Cerebellar cortex (tissue), 1 donor: ENCODE measurements around the gene FANCG.
A peak's percentile ranks its signal among the peaks of the same experiment; 100 is the strongest.

Source experiments
- DNase-seq: peaks from one replicate; pipeline ENCODE4 v3.0.0-alpha.2; 2015; ENCODE audit warnings: low spot score

The FANCG gene

DNA sequence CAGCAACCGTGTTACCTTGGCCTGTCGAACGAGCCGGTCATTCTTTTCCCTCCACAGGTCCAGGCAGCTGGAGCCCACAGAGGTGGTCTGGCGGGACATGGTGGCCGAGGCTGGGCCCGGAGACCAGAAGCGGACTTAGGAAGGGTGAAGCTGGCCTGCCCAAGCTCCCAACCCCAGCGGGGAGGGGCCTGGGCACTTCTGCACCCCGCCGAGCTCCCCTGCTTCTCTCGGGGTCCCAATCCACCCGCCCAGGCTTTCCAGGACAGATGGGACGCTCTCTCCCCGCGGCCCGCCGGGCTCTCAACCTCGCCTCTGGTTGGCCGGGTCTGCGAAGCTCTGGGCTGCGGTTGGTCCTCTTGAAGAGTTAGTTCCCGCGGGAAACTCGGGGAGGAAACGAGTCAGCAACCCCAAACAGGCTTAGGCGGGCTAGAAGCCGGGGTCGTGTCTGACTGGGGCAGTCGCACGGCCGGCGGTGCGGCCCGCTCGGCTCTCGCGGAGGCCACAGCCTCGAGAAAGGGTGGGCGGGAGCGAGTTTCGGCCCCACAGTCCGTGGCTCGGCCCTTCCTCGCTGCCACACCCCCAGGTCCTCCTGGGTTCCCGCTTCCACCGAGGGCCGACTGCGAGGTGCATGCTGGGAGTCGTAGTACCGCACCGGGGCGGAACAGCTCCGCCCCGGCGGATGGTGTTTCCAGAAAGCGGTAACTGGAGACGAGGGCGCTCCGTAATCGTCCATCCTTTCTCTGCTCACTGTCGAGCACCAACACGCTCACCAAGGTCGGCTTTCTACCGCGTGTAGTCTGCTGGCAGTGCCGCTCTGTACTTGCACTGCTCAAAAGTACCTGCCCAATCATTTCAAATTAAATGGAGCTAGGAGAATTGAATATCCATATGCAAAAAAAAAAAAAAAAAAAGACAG is at the start of gene FANCG:
TSS of gene FANCG (minus strand) at position 517 of the 916 bp plus-strand sequence. CDS start at position 99, 418 bp downstream.
- peak; percentile 93 for DNase-seq

- peak; percentile 97 for DNase-seq
Observed at GRCh38 chr9:35116898-35117551, 37.3 kb upstream of the FANCG start.

DNA sequence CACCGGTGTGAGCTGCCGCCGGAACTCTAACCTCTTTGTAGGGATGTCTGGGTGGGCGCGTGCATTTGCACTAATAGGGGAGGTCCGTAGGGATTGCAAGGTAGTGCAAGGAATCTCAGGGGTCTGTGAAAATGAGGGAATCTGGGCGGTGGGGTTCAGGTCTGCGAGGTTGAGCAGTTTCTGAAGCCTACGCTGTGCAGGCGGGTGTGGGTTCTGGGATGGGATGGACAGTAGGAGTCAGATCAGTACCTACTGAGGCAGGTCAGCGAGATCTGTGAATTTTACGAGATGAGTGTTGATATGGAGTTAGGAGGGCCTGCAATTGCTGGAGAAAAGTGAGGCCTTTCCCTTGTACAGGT is 36.8 kb upstream of the FANCG start:
- no peak for DNase-seq

DNA sequence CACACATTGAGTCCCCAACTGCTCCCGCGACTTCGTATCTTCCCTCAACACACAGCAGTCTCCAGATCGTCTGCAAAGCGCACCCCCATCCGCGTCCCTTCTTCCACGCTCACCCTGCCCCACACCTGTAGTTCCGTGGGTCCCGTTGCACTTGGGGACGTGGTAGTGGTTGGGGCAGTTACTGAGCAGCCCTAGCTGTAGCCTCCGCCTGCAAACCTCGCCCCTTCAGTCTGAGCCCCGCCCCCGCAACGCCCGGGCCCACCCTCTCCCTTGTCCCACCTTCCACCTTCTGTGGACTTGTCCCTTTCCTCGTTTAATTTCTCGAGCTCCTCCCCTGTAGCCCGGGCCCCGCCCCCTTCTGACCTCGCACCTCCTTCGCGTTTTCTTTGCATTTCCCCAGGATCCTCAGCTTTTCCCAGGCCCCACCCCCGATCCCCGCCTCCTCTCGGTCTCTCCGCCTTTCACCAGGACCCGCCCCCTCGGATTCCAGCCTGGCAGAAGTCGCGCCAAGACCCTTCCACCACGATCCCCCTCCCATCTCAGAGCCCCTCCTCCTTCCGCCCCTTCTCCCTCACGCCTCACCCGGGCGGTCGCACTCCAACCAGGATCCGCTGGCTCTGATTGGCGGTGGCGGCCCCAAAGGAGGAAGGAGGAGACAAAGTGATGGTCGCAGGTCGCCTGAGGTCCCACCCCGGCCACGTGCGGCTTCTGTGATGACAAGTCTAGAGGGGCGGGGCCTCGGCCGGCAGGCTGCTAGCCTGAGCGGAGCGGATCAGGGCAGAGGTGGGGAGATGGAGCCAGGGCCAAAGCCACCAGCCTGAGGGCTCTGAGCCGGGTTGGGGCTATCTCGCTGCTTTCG is 36.2 kb upstream of the FANCG start, which contains the start of gene ATOSB:
TSS of gene ATOSB (minus strand) at position 183 of the 859 bp plus-strand sequence. CDS start 7,588 bp downstream, outside the sequence.
- peak; percentile 97 for DNase-seq

- peak; percentile 46 for DNase-seq
Observed at GRCh38 chr9:35114840-35115628, 35.3 kb upstream of the FANCG start.

GRCh38 chr9:35114113-35114839 is 34.5 kb upstream of the FANCG start:
- peak; percentile 90 for DNase-seq

DNA sequence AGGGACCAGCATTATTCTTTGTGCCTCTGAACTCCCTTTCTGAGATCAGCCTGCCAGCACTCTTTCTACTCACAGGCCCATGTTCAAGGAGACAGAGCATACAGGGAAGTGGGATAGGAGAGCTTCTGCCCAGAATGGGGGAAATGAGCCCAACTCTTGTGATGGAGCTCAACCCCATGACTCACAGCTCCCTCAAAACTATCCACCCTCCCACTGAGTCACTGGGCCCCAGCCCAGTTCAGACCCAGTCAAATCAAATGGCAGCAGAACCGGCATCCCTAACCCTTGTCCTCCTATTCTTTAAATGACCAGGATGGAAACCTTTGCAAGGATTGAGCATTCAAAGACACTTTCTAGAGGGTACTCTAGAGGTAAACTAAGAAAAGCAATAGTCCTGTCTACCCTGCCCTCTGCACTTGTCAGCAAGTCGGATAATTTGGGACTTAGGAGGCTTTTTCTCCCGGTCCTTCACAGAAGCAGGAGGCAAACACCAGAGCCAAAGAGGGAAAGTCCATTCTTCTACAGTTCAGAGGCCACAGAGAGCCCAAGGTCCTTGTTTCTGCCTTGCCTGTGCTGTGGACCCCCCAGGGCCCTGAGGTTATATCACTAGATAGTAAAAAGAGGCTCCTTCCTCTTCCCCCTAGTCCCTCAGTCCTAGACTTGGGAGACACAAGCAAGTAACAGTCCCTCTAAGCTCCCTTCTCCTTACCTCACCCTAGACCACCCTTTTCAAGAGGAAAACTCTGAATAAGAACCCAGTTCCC is 32.7 kb upstream of the FANCG start:
- DNase-seq = no peak

- DNase-seq = peak; percentile 99
Observed at GRCh38 chr9:35111001-35111933, 31.5 kb upstream of the FANCG start.

- no peak for DNase-seq
Observed at GRCh38 chr9:35110327-35110761, 30.6 kb upstream of the FANCG start.

- DNase-seq = no peak
Observed at GRCh38 chr9:35108946-35109575, 29.3 kb upstream of the FANCG start.

DNA sequence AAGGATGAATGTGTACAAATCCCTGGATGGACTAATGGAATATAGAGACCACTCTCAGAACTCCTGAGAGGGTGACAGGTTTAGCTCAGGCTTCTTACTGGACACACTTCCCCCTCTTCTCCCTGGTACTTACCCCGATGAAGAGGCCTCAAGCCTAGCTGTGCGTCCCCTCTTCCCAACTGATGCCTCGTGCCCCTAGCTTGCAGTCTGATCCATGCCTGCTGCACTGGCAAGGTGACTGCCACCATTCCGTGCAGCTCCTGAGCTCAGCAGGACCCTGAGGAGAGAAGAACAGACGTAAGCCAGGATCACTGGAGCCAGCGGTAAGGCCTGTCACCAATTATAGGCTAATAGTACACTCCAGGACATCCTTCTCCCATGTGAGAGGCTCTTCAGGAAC is 28.7 kb upstream of the FANCG start:
- no peak for DNase-seq

DNA sequence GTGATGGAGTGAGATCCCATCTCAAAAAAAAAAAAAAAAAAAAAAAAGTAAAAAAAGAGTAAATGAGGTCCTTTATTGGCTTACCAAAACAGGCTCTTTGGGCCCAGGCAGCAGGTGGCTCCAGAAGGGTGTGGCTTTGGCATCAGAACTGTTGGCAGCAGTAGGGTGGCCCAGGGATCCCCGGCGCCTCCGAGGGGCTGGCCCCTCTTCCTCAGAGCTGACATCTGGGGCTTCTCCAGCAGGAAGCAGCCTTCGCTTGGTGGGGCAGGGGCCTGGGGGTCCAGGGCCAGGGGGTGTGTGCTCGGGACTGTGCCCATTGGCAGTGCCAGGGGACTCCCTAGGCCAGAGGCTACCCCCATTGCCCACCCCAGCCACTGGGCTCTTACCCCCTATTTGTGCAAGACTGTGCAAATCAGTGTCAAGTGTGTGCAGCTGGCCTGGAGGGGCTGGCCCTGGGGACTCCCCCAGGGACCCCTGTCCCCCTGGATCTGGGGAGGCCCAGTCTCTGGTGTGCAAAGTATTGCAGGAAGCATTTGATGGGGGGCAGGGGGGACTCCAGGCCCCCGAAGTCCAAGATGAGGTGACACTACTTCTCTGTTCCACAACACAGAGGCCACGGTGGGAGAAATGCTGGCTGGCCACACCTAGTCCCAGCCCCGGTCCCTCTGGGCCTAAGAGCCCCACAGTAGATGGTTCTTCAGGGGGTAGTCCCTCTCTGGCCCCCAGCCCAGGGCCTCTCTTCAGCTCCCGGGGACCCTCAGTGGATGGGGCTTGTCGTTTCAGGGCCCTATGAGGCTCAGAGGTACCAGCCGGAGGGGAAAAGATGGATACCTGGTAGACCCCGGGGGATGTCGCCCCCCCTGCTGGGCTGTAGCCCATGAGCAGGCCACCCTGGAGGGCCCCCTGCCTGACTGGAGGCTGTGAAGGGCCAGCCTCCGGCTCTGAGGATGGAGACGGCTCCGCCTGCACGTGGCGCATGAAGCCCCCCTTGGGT is 27.9 kb upstream of the FANCG start:
- DNase-seq = no peak

- no peak for DNase-seq
Observed at GRCh38 chr9:35106343-35106730, 26.6 kb upstream of the FANCG start.

GRCh38 chr9:35105571-35106342 is 26.0 kb upstream of the FANCG start:
- no peak for DNase-seq

DNA sequence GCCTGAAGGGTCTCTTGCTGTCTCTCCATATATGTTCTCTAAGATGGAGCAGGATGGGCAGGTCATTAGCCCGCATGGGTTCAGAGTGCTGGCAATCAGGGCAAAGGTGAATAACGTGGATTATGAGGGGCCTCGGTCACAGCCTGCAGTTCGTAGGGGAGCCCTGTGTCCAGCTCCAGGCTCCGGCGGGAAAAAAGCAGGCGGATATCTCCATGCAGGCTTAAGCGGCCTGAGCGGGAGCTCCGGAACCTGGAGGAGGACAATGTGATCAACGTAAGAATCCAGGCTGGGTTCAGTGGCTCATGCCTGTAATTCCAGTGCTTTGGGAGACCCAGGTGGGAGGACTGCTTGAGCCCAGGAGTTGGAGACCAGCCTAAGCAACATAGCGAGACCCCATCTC is 25.4 kb upstream of the FANCG start:
- DNase-seq = no peak

GRCh38 chr9:35104586-35104985 is 24.8 kb upstream of the FANCG start:
- no peak for DNase-seq
